Measurements from ENCODE around the gene STRA8.

GRCh38 chr7:135189221-135189662 is 44.4 kb upstream of the STRA8 start:
- TF ChIP-seq POLR2AphosphoS5 (IDR thresholded peaks at IDR 0.05; ENCODE audit: insufficient read depth in 1 of 2, low read depth in 1 of 2) (no peak), POLR2A (IDR thresholded peaks at IDR 0.05) (no peak), CTCF (IDR thresholded peaks at IDR 0.05) (no peak)

Measured in vagina (tissue), 2 donors.